Loucy (cell line): Measurements from ENCODE around the gene CDC37.
A peak's percentile ranks its signal among the peaks of the same experiment; 100 is the strongest.

ENCODE experiments used
- H2AFZ ChIP-seq: fragments of 200-600 bp; sonication (generic); 2 replicates; pipeline ENCODE4 v1.6.0; 2016; ENCODE audit warnings: antibody characterized with exemption, mild to moderate bottlenecking, low read length, moderate library complexity
- H3F3A ChIP-seq: fragments of 200-600 bp; 2 replicates; pipeline ENCODE4 v1.6.0; 2016; ENCODE audit warnings: antibody characterized with exemption, low read depth, mild to moderate bottlenecking
- H3K27me3 ChIP-seq: fragments of 200-600 bp; sonication (generic); 2 replicates; pipeline ENCODE4 v1.6.1; 2014; ENCODE audit warnings: low read length, mild to moderate bottlenecking; ENCODE audit not compliant: insufficient read depth, poor library complexity, severe bottlenecking
- H3K36me3 ChIP-seq: fragments of 200-600 bp; sonication (generic); 2 replicates; pipeline ENCODE4 v1.6.1; 2016; ENCODE audit warnings: low read length; ENCODE audit not compliant: insufficient read depth
- H3K4me1 ChIP-seq: fragments of 200-600 bp; sonication (generic); 2 replicates; pipeline ENCODE4 v1.5.1; 2014; ENCODE audit warnings: low read length, mild to moderate bottlenecking; ENCODE audit not compliant: insufficient read depth, poor library complexity, severe bottlenecking
- H3K4me2 ChIP-seq: fragments of 200-600 bp; sonication (generic); 2 replicates; pipeline ENCODE4 v1.6.0; 2014; ENCODE audit warnings: antibody characterized with exemption, low read length, low read depth, mild to moderate bottlenecking; ENCODE audit not compliant: poor library complexity, severe bottlenecking
- H3K4me3 ChIP-seq: fragments of 200-600 bp; sonication (generic); 2 replicates; pipeline ENCODE4 v1.5.1; 2014; ENCODE audit warnings: low read length, mild to moderate bottlenecking, mixed read lengths; ENCODE audit not compliant: poor library complexity, severe bottlenecking
- H3K79me2 ChIP-seq: fragments of 200-600 bp; sonication (generic); 2 replicates; pipeline ENCODE4 v1.6.1; 2014; ENCODE audit warnings: low read length; ENCODE audit not compliant: insufficient read depth
- H3K9ac ChIP-seq: fragments of 200-600 bp; sonication (generic); 2 replicates; pipeline ENCODE4 v1.6.0; 2014; ENCODE audit warnings: mild to moderate bottlenecking, low read depth, low read length, moderate library complexity; ENCODE audit not compliant: poor library complexity, severe bottlenecking
- H3K9me2 ChIP-seq: fragments of 200-600 bp; sonication (generic); replicated peaks from 2 replicates; pipeline ENCODE4 v1.6.1; 2016; ENCODE audit warnings: low read depth, low read length, mixed read lengths
- H3K9me3 ChIP-seq: fragments of 200-600 bp; sonication (generic); 2 replicates; pipeline ENCODE4 v1.6.1; 2014; ENCODE audit warnings: mild to moderate bottlenecking, antibody characterized with exemption, low read length, low read depth; ENCODE audit not compliant: insufficient read depth
- H4K20me1 ChIP-seq: fragments of 200-600 bp; sonication (generic); 2 replicates; pipeline ENCODE4 v1.6.0; 2014; ENCODE audit warnings: antibody characterized with exemption, low read length, mild to moderate bottlenecking; ENCODE audit not compliant: insufficient read depth, poor library complexity, severe bottlenecking
- EZH2phosphoT487 ChIP-seq: fragments of 200-600 bp; IDR thresholded peaks from 2 replicates; pipeline ENCODE4 v1.6.1; 2018; ENCODE audit warnings: antibody characterized with exemption, mild to moderate bottlenecking, moderate library complexity, borderline replicate concordance
- TF ChIP-seq, protein P1 (sequence below): fragments of 200-600 bp; sonication (generic); conservative IDR thresholded peaks from 2 replicates; pipeline ENCODE4 v1.5.1; 2014; ENCODE audit warnings: mild to moderate bottlenecking, antibody characterized with exemption, low read length

Gene CDC37

DNA sequence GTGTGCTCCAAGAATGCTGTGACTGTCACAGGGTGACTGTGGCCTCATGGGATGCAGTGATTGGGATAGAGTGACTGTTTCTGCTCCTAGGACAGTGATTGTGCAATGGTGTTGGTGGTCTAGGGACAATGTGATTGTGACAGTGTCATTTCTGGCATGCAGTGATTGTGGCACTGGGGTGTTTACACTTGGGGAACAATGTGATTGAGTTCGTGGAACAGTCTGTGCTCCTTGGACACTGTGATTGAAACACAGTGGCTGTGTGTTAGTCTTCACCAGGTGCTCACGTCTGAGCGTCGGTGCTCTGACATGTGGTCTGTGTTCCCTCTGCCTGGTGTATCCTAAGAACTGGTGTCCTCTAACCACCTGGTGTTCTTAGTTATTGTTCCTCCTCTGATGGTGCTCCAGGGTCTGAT lies 18.7 kb upstream of the CDC37 start:
- Histone ChIP-seq H3K9me2 (no peaks in the 10 kb centered on the region), H4K20me1 (no peaks in the 10 kb centered on the region), H3K4me1 (peaks cover 28% of the 10 kb centered on the region), H3K27me3 (no peaks in the 10 kb centered on the region), H3F3A (no peaks in the 10 kb centered on the region), H2AFZ (no peak overlapping the region), H3K9me3 (no peaks in the 10 kb centered on the region), H3K4me2 (no peak overlapping the region), H3K79me2 (no peaks in the 10 kb centered on the region), H3K4me3 (no peak overlapping the region), H3K36me3 (no peaks in the 10 kb centered on the region), H3K9ac (no peak overlapping the region)
- TF ChIP-seq, protein P1, sequence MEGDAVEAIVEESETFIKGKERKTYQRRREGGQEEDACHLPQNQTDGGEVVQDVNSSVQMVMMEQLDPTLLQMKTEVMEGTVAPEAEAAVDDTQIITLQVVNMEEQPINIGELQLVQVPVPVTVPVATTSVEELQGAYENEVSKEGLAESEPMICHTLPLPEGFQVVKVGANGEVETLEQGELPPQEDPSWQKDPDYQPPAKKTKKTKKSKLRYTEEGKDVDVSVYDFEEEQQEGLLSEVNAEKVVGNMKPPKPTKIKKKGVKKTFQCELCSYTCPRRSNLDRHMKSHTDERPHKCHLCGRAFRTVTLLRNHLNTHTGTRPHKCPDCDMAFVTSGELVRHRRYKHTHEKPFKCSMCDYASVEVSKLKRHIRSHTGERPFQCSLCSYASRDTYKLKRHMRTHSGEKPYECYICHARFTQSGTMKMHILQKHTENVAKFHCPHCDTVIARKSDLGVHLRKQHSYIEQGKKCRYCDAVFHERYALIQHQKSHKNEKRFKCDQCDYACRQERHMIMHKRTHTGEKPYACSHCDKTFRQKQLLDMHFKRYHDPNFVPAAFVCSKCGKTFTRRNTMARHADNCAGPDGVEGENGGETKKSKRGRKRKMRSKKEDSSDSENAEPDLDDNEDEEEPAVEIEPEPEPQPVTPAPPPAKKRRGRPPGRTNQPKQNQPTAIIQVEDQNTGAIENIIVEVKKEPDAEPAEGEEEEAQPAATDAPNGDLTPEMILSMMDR: no peak
- no peak for TF ChIP-seq EZH2phosphoT487

DNA sequence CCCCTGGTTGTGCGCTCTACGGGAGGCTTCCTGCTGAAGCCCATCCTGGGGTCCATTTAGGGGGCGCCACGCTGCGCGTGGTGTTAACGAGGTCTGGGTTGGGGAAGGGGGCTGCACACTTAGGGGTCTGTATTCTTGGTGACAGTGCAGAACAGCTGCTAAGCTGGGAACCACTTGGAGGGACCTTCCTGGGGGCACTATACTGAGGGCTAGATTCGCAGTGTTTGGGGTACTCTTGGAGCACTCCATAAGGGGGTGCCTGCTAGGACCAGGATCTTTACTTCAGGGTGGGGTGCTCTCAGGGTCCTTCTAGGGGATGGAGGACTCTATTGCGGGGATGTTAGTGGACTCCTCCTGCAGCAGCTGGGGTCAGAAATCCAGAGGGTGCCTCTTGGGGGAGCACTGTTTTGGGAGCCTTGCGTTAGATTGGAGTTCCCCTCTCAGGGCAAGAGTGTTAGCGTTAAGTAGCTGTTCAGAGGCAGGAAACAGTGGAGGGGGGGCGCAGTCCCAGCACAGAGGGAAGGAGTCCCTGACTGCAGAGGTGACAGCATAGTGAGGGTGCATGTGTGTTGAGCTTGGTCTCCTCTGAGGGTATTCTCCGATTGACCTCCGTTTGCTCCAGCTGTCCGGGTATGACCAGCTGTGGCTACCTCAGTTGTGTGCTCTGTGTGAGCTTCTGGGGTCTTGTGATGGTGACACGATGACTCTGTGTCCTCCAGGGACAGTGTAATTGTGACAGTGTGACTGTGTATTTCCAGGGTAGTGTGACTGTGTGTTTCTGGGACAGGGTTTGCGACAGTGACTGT lies 18.1 kb upstream of the CDC37 start:
- no peaks in the 10 kb centered on the region for H3F3A ChIP-seq
- H3K9ac ChIP-seq: no peak overlapping the region
- H2AFZ ChIP-seq: no peak overlapping the region
- H3K4me3 ChIP-seq: no peak overlapping the region
- H3K36me3 ChIP-seq: no peaks in the 10 kb centered on the region
- TF ChIP-seq, protein P1: no peak
- TF ChIP-seq EZH2phosphoT487: no peak
- no peaks in the 10 kb centered on the region for H3K27me3 ChIP-seq
- H3K4me1 ChIP-seq: peaks cover 28% of the 10 kb centered on the region
- no peaks in the 10 kb centered on the region for H4K20me1 ChIP-seq
- H3K9me2 ChIP-seq: no peaks in the 10 kb centered on the region
- H3K9me3 ChIP-seq: no peaks in the 10 kb centered on the region
- H3K79me2 ChIP-seq: no peaks in the 10 kb centered on the region
- peak overlapping the region; percentile 4 for H3K4me2 ChIP-seq

GRCh38 chr19:10420444-10421239 lies 17.3 kb upstream of the CDC37 start, which contains the start of gene PDE4A:
Gene PDE4A (plus strand): TSS chr19:10420538. CDS start chr19:10420765, 227 bp downstream.
- H3K27me3 ChIP-seq: no peaks in the 10 kb centered on the region
- no peak for TF ChIP-seq EZH2phosphoT487
- TF ChIP-seq, protein P1: no peak

More at GRCh38 chr19:10420444-10421239, 17.3 kb upstream of the CDC37 start, which contains the start of gene PDE4A:
- Histone ChIP-seq H4K20me1 (no peaks in the 10 kb centered on the region), H3K9me2 (no peaks in the 10 kb centered on the region), H3K9me3 (no peaks in the 10 kb centered on the region), H3K79me2 (no peaks in the 10 kb centered on the region), H3K4me1 (peaks cover 28% of the 10 kb centered on the region), H3K36me3 (no peaks in the 10 kb centered on the region), H3K4me3 (peak within 1 kb of the TSS; percentile 69), H3K9ac (peak within 1 kb of the TSS; percentile 55), H3F3A (no peaks in the 10 kb centered on the region), H2AFZ (peak within 1 kb of the TSS; percentile 72; the same call in 1 of the 2 replicates), H3K4me2 (peak within 1 kb of the TSS; percentile 87)
